Measurements from ENCODE around the gene FUT7.

Gene FUT7

GRCh38 chr9:137031904-137032640 is at the start of gene FUT7:
TSS of gene FUT7 (minus strand) at chr9:137032088. CDS start at chr9:137031991, 97 bp downstream.
- CTCF ChIA-PET = interaction anchor here (0.5 to 4.8 kb wide), 7 partner anchors 9 to 244 kb away, joined by 3 to 38 read pairs (median 4); partner anchors contain the start of genes CLIC3, NPDC1 and TMEM141

GRCh38 chr9:137080260-137081122 is 48.6 kb upstream of the FUT7 start:
- Histone ChIP-seq H3K4me3 (ENCODE audit: low read depth, low read length) (no peak overlapping the region), H3K9me3 (ENCODE audit: control insufficient read depth, insufficient read depth, low read depth, low read length) (no peaks in the 10 kb centered on the region), H3K36me3 (ENCODE audit: control insufficient read depth in 2 of 2, insufficient read depth in 1 of 2, low read length in 2 of 2) (peaks cover 0 to 46% of the 10 kb centered on the region in 2 experiments; a peak in 1 of 3 replicates), H3K27ac (ENCODE audit: extremely low read depth, low read depth, low read length) (no peak overlapping the region), H3K4me1 (ENCODE audit: control insufficient read depth, insufficient read depth, low read length) (no peaks in the 10 kb centered on the region; the same call in 1 of the 2 replicates)
- ChIA-PET POLR2A (interaction anchor here (0.7 to 7.8 kb wide), 2 partner anchors 11 to 120 kb away, joined by 3 to 137 read pairs; partner anchors contain the start of genes SAPCD2 and TPRN), CTCF (interaction anchor here (5.9 kb wide), 1 partner anchor 13 kb away, joined by 34 read pairs; no protein-coding TSS in a partner anchor)
- TF ChIP-seq KLF1 (tag by site-specific recombination; IDR thresholded peaks at IDR 0.05) = no peak
- no peak for TF ChIP-seq ZNF571 (tag by site-specific recombination; IDR thresholded peaks at IDR 0.05)
- TF ChIP-seq PATZ1 (tag by site-specific recombination; IDR thresholded peaks at IDR 0.05) = no peak
- no peak for TF ChIP-seq ZNF10 (tag by site-specific recombination; IDR thresholded peaks at IDR 0.05)
- TF ChIP-seq ZNF169 (tag by site-specific recombination; IDR thresholded peaks at IDR 0.05) = no peak
- TF ChIP-seq ZNF175 (tag by site-specific recombination; IDR thresholded peaks at IDR 0.05) = no peak
- no peak for TF ChIP-seq TSHZ1 (tag by site-specific recombination; IDR thresholded peaks at IDR 0.05; ENCODE audit: borderline replicate concordance)
- no peak for TF ChIP-seq AEBP2 (tag by site-specific recombination; IDR thresholded peaks at IDR 0.05; ENCODE audit: borderline replicate concordance)
- TF ChIP-seq ZNF555 (tag by site-specific recombination; conservative IDR thresholded peaks at IDR 0.05) = no peak
- no peak for TF ChIP-seq REST (tag by site-specific recombination; IDR thresholded peaks at IDR 0.05)
- TF ChIP-seq SP7 (tag by site-specific recombination; IDR thresholded peaks at IDR 0.05) = no peak
- no peak for TF ChIP-seq ZNF394 (tag by site-specific recombination; IDR thresholded peaks at IDR 0.05; ENCODE audit: borderline replicate concordance)

More at GRCh38 chr9:137031904-137032640, at the start of gene FUT7:
- no peak within 1 kb of the TSS for H3K4me3 ChIP-seq (ENCODE audit: low read depth, low read length)
- H3K9me3 ChIP-seq (ENCODE audit: control insufficient read depth, insufficient read depth, low read depth, low read length) = no peaks in the 10 kb centered on the region
- no peak within 1 kb of the TSS for H3K27ac ChIP-seq (ENCODE audit: extremely low read depth, low read depth, low read length)
- peaks cover 0 to under 1% of the 10 kb centered on the region in 2 experiments; a peak in 1 of 3 replicates for H3K36me3 ChIP-seq (ENCODE audit: control insufficient read depth in 2 of 2, insufficient read depth in 1 of 2, low read length in 2 of 2)
- H3K4me1 ChIP-seq (ENCODE audit: control insufficient read depth, insufficient read depth, low read length) = peaks cover 2% of the 10 kb centered on the region; the same call in 1 of the 2 replicates
- POLR2A ChIA-PET = interaction anchor here (0.7 to 1.1 kb wide), 3 partner anchors 10 to 209 kb away, joined by 3 to 4 read pairs (median 3); partner anchors contain the start of gene TUBB4B
- peak; percentile 28; the same call in 1 of the 2 replicates for TF ChIP-seq GLIS1 (tag by site-specific recombination; IDR thresholded peaks at IDR 0.05)
- no peak for TF ChIP-seq ZNF23 (tag by site-specific recombination; IDR thresholded peaks at IDR 0.05; ENCODE audit: borderline replicate concordance)
- peak; percentile 24; the same call in 1 of the 2 replicates for TF ChIP-seq PATZ1 (tag by site-specific recombination; IDR thresholded peaks at IDR 0.05)

Measured in HEK293 (cell line).